ENCODE results near the gene ZIC4. TPM values are rescaled to one million over a fixed set of nuclear protein-coding genes. Genes with fewer than 3 reads are reported as not detected.
A peak's percentile ranks its signal among the peaks of the same experiment; 100 is the strongest.

ZIC4 gene
- total and polyA plus RNA-seq, 2 experiments from 2014 or later = 0.17 TPM; not detected in 1

GRCh38 chr3:147369661-147370123 lies 36.7 kb downstream of the ZIC4 start:
- no peaks in the 10 kb centered on the region for H4K20me1 ChIP-seq (ENCODE audit: insufficient read depth, poor library complexity, severe bottlenecking)
- H3K9me2 ChIP-seq (replicated peaks; ENCODE audit: insufficient read depth) = no peaks in the 10 kb centered on the region
- 1% methylated on average over 18 of the region's 18 CpGs for WGBS (ENCODE audit: low lambda C conversion rate, missing lambda C conversion rate)
- no peaks in the 10 kb centered on the region for H3K79me2 ChIP-seq
- H2AFZ ChIP-seq = no peak overlapping the region
- no peak overlapping the region for H3K27ac ChIP-seq
- H3K4me2 ChIP-seq = no peak overlapping the region
- H3K36me3 ChIP-seq (replicated peaks; ENCODE audit: insufficient read depth, low read depth) = no peaks in the 10 kb centered on the region
- peaks cover 96% of the 10 kb centered on the region for H3K27me3 ChIP-seq
- H3K4me1 ChIP-seq (ENCODE audit: insufficient read depth) = no peaks in the 10 kb centered on the region
- TF ChIP-seq EZH2 (IDR thresholded peaks at IDR 0.05; ENCODE audit: borderline replicate concordance) (peak; percentile 32), EZH2phosphoT487 (IDR thresholded peaks at IDR 0.05; ENCODE audit: low read depth, severe bottlenecking, unreplicated experiment) (no peak)
- TF ChIP-seq, protein P1, sequence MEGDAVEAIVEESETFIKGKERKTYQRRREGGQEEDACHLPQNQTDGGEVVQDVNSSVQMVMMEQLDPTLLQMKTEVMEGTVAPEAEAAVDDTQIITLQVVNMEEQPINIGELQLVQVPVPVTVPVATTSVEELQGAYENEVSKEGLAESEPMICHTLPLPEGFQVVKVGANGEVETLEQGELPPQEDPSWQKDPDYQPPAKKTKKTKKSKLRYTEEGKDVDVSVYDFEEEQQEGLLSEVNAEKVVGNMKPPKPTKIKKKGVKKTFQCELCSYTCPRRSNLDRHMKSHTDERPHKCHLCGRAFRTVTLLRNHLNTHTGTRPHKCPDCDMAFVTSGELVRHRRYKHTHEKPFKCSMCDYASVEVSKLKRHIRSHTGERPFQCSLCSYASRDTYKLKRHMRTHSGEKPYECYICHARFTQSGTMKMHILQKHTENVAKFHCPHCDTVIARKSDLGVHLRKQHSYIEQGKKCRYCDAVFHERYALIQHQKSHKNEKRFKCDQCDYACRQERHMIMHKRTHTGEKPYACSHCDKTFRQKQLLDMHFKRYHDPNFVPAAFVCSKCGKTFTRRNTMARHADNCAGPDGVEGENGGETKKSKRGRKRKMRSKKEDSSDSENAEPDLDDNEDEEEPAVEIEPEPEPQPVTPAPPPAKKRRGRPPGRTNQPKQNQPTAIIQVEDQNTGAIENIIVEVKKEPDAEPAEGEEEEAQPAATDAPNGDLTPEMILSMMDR (IDR thresholded peaks at IDR 0.05; ENCODE audit: poor library complexity) = no peak
- H3K4me3 ChIP-seq = no peak overlapping the region
- DNase-seq (ENCODE audit: low spot score) = no peak
- no peaks in the 10 kb centered on the region for H3K9me3 ChIP-seq (ENCODE audit: low read depth)

- Histone ChIP-seq H3K36me3 (replicated peaks; ENCODE audit: insufficient read depth, low read depth) (no peaks in the 10 kb centered on the region), H3K27ac (no peak overlapping the region), H3K9me2 (replicated peaks; ENCODE audit: insufficient read depth) (no peaks in the 10 kb centered on the region), H4K20me1 (ENCODE audit: insufficient read depth, poor library complexity, severe bottlenecking) (no peaks in the 10 kb centered on the region), H3K9me3 (ENCODE audit: low read depth) (no peaks in the 10 kb centered on the region), H3K4me1 (ENCODE audit: insufficient read depth) (no peaks in the 10 kb centered on the region), H3K79me2 (no peaks in the 10 kb centered on the region), H3K27me3 (peaks cover 96% of the 10 kb centered on the region), H2AFZ (no peak overlapping the region), H3K4me3 (no peak overlapping the region), H3K4me2 (no peak overlapping the region)
- 3% methylated on average over 13 of the region's 13 CpGs for WGBS (ENCODE audit: low lambda C conversion rate, missing lambda C conversion rate)
- DNase-seq (ENCODE audit: low spot score) = no peak
- no peak for TF ChIP-seq EZH2phosphoT487 (IDR thresholded peaks at IDR 0.05; ENCODE audit: low read depth, severe bottlenecking, unreplicated experiment)
- no peak for TF ChIP-seq EZH2 (IDR thresholded peaks at IDR 0.05; ENCODE audit: borderline replicate concordance)
- TF ChIP-seq, protein P1 (IDR thresholded peaks at IDR 0.05; ENCODE audit: poor library complexity) = no peak
These were observed 37.1 kb downstream of the ZIC4 start for GRCh38 chr3:147369231-147369630.

- WGBS (ENCODE audit: low lambda C conversion rate, missing lambda C conversion rate) = 8% methylated on average over 16 of the region's 16 CpGs
- H2AFZ ChIP-seq = no peak overlapping the region
- TF ChIP-seq EZH2phosphoT487 (IDR thresholded peaks at IDR 0.05; ENCODE audit: low read depth, severe bottlenecking, unreplicated experiment) = peak; percentile 46
- TF ChIP-seq EZH2 (IDR thresholded peaks at IDR 0.05; ENCODE audit: borderline replicate concordance) = peak; percentile 55
- TF ChIP-seq, protein P1 (IDR thresholded peaks at IDR 0.05; ENCODE audit: poor library complexity) = no peak
- no peaks in the 10 kb centered on the region for H3K9me3 ChIP-seq (ENCODE audit: low read depth)
- H3K36me3 ChIP-seq (replicated peaks; ENCODE audit: insufficient read depth, low read depth) = no peaks in the 10 kb centered on the region
- H3K27me3 ChIP-seq = peaks cover 96% of the 10 kb centered on the region
- no peak overlapping the region for H3K27ac ChIP-seq
- H3K9me2 ChIP-seq (replicated peaks; ENCODE audit: insufficient read depth) = no peaks in the 10 kb centered on the region
- no peak overlapping the region for H3K4me2 ChIP-seq
- H3K79me2 ChIP-seq = no peaks in the 10 kb centered on the region
- no peaks in the 10 kb centered on the region for H3K4me1 ChIP-seq (ENCODE audit: insufficient read depth)
- no peaks in the 10 kb centered on the region for H4K20me1 ChIP-seq (ENCODE audit: insufficient read depth, poor library complexity, severe bottlenecking)
- no peak overlapping the region for H3K4me3 ChIP-seq
- DNase-seq (ENCODE audit: low spot score) = no peak
These were observed 37.7 kb downstream of the ZIC4 start for GRCh38 chr3:147368561-147369221.
